HG02970 (cell line): ENCODE results near the gene RPGRIP1.
A peak's percentile ranks its signal among the peaks of the same experiment; 100 is the strongest.
"Not testable (repeated sequence)": the region's sequence is repeated elsewhere in the genome, so short reads cannot be mapped to it uniquely, and the experiment has no call there.

Experiments used
- ATAC-seq: cut with Tn5 transposase; IDR thresholded peaks from one replicate; pipeline ENCODE4 v1.9.1; 2021; ENCODE audit warnings: mild to moderate bottlenecking, moderate library complexity, moderate number of reproducible peaks; ENCODE audit not compliant: unreplicated experiment, low FRiP score

Gene RPGRIP1

DNA sequence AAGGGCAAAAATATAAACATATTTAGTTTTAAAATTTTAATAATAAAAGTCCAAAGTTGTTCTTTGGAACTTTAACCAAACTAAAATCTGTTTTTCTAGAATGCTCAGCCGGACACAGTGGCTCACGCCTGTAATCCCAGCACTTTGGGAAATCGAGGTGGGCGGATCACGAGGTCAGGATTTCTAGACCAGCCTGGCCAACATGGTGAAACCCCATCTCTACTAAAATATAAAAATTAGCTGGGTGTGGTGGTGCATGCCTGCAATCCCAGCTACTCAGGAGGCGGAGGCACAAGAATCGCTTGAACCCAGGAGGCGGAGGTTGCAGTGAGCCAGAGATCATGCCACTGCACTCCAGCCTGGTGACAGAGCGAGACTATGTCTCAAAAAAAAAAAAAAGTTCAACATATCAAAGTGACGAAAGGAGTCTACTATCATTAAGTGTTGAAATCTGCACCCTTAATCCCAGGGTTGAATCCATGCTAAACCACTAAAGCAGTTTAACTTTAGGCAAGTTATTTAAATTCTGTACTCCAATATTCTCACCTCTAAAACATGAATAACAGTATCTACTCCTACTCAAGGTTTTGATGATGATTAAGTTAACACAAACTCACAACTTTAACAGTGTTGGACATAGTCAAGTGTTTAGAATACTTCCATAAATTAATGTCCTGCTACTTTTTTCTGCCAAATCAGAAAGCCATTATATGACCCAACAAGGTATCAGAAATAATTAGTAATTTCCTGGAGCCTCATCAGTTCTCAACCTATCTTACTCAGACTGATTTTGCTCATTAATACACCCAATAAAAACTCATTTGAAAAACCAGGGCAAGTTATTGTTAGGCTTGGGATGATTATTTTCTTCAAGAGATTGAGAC is 21.6 kb upstream of the RPGRIP1 start:
- ATAC-seq, result no peak

DNA sequence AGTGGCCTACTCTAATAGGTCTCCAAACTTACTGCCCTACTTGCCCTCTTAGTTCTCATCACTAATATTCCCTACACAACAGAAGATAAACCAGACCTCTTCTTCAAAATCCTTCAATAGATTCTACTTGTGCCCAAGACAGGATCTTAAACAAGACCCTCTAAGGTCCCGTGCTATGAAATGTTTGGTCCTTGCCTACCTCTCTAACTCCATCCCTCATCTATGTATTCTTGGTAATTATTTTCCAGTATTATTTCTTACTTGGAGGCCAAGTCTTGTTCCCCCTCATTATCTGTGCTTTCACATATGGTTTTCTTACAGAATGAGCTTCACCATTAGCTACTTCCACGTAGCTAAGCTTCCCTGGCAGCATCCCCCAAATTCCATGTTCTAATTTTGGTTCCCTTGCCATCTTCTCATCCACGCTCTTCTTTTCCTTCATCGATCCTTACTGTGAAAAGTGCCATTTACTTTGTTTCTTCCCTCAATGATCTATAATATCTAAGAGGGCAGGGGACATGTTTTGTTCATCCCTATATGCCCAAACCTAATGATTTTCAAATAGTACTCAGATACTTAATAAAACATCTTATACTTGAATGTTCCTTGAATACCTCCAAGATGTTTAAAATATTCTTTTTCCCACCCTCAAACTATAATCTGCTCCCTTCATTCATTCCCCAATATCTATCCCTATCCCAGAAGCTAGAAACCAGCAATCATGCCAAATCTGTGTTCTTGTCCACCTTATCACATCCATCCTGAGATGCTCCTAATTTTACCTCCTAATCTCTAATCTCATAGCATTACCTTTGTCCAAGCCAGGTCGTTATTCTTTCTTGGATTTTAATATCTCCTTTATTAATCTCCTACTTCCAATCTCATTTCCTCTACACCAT is 20.7 kb upstream of the RPGRIP1 start:
- ATAC-seq, result no peak

DNA sequence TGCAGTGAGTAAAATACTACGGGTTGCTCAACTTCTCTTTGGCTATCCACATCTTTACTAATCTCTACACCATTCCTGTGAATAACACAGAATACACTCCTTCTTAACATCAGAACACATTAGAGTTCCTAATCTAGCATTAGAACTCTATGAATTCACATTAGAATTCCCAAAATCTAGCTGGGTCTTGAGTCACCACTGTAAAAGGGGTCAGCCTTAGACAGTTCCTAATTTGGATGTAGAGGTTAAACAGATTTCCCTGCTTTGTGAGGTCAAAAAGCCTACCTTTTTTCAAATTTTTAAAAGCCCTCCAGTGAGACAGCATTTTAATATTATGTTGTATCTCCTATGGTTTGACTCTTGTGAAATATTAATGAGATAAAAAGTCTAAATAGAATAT is 18.1 kb upstream of the RPGRIP1 start:
- ATAC-seq, result no peak

DNA sequence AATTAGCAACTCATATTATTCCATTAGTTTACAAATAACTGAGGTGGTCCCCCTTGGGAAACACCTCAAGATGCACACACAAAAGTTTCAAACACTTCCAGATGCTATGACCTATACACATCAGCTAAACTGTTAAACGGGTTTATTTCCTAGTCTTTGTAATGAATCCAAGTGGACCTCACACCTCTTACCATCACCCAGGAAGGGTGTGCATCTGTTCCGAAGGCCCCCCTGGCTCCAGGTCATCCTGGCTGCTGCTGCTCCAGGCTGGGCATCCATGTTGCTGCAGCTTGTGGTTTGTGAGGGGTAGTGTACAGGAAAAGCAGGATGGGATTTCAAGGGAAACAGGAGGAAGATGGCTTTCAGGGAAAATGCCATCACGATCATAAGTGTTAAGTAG is 17.5 kb upstream of the RPGRIP1 start:
- ATAC-seq, result no peak

DNA sequence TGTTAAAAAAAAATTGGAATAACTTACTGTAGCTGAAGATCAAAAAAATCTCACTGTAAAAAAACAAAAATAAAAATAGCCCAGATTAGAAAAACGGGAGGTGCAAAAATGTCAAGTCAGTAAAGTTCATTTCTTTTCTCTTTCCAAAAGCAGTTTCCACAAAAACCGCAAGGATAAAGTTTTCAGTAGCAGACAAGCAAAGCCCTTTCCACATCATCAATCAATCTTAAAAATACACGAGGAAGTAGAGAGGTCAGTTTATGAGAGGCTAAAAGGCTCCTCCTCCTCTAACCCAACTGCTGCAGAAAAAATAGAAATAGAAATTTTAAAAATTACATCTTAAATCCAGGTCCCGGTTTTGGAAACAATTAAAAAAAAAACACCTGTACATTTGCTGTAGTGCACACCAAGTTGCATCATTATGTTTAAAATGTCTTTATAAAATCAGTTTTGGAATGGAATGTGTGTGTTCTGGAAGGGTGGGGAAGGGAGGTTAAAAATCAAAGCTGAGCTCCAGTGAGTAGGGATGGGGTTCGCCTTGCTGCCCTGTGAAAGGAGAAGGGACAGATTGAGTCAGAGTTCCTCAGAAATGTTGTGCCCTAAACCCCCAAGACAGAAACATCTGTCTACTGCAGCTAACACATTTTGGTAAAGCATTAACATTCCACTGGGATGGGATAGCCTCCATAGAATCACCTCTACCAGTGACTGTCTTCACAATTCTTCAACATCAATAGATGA is 16.4 kb upstream of the RPGRIP1 start:
- ATAC-seq, result no peak

DNA sequence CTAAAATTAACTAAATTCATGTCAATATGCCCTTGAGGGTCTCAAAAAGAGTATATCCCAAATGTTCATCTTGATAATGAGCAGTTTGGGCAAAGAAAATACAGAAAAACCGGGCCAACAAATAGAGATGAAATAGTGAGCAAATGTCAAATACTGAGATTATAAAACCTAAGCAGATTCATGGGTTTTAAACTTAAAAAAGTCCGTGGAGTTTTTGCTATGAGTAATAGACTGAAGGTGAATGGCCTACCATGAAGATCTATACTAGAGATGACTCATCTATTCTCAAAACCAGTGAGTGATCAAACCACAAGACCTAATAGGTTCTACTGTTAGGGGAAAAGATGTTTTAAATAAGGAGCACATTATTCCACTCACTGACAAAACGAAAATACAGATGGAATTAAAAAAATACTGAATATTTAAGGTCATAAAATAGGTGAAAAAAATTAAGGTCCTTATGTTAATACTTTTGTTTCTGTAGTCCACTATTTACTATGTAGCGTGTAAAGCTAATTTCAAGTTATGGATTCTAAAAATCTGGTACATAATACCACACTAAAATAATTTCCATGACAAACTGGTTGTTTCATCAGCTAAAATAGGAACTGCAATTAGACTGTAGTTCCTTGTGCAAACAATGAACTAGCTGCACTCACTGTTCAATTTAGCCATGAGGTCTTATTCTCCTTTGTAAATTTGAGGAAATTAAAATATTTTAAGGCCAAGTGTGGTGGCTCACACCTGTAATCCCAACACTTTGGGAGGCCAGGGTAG is 15.7 kb upstream of the RPGRIP1 start:
- ATAC-seq, result peak; percentile 52

DNA sequence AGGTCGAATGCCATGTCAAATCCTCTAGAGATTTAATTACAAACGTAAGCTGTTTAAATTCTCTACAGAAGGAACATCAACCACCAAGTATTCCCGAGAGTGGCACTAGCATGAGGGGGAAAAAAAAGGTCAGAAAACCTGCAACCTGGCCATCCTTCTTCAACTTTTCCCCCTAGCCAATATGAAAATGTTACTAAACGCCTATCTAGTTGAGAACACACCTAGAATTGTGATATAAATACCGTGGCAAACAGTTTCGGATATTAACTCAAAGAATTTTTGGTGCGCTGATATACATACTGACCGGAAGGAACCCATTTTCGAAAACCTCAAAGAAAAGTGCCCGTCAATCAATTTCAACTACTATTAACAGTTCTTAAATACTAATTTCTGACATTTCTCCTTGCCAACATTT is 12.4 kb upstream of the RPGRIP1 start:
- ATAC-seq, result no peak

DNA sequence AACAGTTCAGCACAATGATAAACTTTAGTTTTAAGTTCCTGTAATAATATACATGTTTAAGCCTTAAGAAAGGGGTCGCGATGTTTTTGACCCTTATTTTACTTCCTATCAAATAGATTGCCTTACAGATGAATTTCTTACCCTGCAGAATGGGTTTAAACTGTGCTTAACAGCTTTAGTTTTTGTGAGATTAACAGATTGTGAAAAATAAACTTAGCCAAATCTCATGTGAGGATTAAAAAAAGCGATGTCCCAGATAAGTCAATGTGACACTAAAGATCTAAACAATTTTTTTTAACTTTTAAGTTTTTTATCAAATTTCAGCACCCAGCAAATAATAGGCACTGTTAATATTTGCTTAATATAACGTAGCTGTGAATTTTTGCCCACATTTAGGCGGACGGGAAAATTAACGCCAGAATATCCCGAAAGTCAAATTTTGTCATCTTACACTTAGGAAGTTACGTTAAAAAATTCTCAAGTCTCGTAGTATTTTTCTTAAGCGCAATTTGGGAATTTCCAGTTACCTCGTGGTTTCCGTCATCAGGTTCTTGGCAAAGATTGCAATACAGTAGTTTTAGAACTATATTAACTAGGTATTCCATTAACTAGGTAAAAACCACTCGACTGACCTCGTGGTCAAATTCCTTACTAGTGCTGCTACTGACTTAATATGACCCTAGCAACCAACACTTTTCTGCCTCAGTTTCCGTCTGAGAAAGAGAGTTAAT is 11.8 kb upstream of the RPGRIP1 start:
- no peak for ATAC-seq

DNA sequence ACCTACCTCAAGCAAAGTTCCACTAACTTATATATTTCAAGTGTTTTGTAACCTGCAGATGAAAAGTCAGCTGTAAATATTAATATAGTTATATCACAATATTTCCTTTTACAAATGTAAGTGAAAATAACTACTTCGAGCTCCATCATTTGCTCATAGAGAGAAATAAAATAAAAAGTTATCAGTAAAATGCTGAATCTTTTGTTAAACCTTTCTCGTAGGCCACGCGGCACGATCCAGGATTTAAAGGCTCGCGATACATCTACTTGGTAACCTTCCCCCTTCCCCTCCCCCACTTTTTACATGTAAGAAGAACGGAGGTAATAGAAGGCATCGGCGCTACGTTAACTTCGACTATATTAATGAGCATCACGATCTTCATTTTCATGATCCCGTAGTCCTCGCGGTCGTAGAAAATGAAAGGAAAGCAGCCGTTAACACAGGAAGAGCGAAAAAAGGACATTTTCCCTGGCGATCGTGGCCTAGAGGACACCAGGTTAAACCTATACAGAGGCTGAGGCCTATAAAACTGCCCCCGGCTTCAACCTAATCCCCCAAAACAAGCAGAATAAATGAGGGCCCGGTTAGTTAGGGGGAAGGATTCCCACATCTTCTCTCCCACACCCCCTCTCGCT is 11.1 kb upstream of the RPGRIP1 start:
- ATAC-seq, result peak; percentile 1

DNA sequence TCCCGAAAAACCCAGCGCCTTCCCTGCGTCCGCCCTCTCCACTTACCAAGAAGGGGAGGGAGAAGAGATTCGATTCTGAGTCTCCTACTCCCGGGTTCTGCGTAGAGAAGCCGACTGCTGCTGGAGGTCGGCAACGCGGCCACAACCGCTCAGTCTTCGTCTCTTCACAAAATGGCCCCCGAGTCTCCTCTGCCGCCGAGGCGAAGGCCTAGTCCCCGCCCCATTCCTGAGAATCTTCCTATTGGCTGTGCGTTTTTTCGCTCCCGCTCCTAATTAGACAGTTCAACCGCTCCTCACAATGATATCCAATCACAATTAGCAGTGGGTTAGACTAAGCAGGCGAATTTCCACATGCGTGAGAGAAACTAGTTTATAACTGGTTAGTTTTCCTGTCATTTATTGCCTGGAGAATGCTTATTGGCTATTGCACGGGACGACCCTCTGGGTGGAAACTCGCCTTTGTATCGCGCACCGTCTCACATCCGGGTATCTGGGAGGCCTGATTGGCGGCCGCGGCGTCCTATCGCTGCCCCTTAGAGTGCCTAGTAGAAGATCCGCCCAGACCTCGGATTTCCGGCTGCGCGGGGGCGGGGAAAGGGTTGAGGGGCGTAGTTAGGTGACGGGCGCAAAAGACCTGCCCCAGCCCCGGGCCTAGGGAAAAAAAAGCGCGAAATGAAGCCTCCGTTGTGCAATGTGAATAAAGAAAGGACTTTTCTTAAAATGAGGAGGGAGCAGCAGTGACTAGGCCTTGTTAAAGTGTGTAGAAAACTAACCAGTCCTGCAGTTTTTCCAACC is 10.4 kb upstream of the RPGRIP1 start, which contains the start of gene HNRNPC:
Gene HNRNPC, minus strand, starts transcription at position 191 of the 795 bp plus-strand sequence. CDS start 35,249 bp downstream, outside the sequence.
- peak; percentile 94 for ATAC-seq

DNA sequence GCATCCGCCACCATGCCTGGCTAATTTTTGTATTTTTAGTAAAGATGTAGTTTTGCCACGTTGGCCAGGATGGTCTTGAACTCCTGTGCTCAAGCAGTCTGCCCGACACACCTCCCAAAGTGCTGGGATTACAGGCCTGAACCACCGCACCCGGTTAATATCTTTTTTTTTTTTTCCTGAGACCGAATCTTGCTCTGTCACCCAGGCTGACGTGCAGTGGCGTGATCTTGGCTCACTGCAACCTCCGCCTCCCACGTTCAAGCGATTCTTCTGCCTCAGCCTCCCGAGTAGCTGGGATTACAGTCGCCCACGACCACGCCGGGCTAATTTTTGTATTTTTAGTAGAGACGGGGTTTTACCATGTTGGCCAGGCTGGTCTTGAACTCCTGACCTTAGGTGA is 7.2 kb upstream of the RPGRIP1 start:
- ATAC-seq, result not testable (repeated sequence)

DNA sequence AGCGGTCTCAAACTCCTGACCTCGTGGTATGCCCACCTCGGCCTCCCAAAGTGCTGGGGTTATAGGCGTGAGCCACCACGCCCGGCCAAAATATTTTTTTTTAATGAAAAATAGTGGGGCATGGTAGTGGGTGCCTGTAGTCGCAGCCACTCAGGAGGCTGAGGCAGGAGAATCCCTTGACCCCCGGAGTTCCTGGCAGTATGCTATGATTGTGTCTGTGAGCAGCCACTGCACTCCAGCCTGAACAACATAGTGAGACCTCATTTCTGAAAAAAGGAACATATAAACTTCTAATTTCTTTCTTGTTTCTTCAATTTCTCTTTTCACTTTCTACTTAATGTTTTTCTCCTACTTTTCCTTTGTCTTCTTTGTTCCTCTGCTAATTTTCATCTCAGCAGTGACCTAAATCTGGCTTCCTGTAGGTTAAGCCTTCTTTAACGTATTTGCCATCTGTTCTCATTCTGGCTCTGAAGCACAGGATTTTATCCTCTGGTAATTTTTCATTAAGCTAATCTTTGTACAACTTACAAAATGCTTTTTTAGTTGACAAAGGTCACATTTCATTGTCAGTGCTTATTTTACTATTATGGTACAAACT is 4.5 kb upstream of the RPGRIP1 start:
- ATAC-seq, result no peak

DNA sequence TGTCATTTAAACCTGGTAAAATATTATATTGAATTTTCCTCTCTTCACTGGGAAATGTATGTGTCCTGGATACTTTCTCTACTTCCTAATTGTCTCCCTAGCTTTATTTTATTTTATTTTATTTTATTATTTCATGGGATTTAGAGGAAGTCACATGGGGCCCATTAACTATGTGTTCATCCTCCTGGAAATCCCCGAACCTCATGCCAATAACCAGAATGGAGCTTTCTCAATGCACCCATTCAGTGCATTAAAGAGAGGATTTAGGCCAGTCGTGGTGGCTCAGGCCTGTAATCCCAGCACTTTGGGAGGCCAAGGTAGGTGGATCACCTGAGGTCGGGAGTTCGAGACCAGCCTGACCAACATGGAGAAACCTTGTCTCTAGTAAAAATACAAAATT is 1.3 kb upstream of the RPGRIP1 start:
- no peak for ATAC-seq

DNA sequence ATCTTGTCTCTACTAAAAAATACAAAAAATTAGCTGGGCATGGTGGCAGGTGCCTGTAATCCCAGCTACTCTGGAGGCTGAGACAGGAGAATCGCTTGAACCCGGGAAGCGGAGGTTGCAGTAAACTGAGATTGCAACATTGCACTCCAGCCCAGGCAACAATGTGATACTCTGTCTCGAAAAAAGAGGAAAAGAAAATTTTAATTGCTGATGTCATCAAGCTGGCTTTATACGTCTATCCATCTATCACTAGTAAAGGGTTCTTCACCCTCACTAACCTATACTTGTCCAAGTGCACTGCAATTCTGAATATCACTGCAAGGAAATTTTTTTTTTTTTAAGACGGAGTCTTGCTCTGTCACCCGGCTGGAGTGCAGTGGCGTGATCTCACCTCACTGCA is 2.0 kb downstream of the RPGRIP1 start:
- ATAC-seq, result not testable (repeated sequence)

DNA sequence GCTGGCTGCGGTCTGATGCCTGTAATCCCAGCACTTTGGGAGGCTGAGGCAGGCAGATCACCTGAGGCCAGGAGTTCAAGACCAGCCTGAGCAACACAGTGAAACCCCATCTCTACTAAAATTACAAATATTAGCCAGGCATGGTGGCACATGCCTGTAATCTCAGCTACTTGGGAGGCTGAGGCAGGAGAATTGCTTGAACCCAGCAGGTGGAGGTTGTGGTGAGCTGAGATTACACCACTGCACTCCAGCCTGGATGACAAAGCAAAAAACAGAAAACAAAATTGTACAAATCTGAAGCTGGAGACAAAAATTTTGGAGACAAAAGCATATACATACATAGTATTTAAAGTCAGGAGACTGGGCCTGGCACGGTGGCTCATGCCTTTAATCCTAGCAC is 6.6 kb downstream of the RPGRIP1 start:
- ATAC-seq, result not testable (repeated sequence)

DNA sequence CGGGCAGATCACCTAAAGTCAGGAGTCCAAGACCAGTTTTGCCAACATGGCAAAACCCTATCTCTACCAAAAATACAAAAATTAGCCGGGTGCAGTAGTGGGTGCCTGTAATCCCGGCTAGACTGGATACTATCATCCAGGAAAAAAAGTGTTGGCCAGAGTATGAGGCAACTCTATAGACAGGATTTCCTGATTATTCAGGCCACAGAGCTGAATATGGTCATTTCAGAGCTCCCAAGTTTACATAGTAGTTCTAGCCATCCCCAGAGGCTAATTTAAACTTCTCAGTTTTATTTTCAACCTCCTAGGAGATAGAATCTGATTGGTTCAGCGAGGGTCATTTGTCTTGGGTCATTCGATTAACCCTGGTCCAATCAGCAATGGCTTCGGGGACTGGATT is 7.3 kb downstream of the RPGRIP1 start:
- no peak for ATAC-seq

DNA sequence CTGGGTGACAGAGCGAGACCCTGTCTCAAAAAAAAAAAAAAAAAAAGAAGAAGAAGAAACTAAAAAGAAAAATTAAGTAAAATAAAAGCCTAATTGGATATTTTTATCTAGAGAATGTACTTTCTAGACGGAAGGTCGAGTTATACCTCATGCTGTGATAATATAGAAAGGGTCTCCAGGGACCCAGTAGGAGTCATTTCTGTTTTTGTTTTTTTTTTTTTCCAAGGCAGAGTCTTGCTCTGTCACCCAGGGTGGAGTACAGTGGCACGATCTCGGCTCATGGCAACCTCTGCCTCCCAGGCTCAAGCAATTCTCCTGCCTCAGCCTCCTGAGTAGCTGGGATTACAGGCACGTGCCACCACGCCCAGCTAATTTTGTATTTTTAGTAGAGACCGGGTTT is 14.1 kb downstream of the RPGRIP1 start:
- not testable (repeated sequence) for ATAC-seq

DNA sequence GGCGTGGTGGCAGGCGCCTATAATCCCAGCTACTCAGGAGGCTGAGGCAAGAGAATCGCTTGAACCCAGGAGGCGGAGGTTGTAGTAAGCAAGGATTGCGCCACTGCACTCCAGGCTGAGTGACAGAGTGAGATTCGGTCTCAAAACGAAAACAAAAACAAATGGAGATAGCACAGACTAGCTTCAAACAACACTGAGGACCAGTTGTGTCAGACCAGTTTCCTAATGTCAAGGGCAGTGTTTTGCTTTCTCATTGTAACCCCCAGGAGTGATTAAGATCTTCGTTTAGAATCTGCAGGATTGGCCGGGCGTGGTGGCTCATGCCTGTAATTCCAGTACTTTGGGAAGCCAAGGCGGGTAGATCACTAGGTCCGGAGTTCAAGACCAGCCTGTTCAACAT is 18.5 kb downstream of the RPGRIP1 start:
- no peak for ATAC-seq
